HEK293 (cell line): Measurements from ENCODE around the gene CENPQ.

ENCODE experiments used
- CTCF ChIA-PET: fragments of 350-600 bp; formaldehyde crosslinking; extraction: SDS; loops from one replicate; lab custom pipeline; 2021; ENCODE audit warnings: antibody characterized with exemption; lab: Yijun Ruan, JAX
- POLR2A ChIA-PET: fragments of 300-600 bp; formaldehyde crosslinking; extraction: SDS; loops from one replicate; lab custom pipeline; 2020; ENCODE audit warnings: antibody characterized with exemption, inconsistent platforms; lab: Yijun Ruan, JAX
- H3K27ac ChIP-seq: fragments of 200-500 bp; sonication (Bioruptor generic); 2 replicates; pipeline ENCODE4 v1.5.1; 2014; ENCODE audit warnings: low read depth, low read length, control low read depth, inconsistent platforms; ENCODE audit errors: extremely low read depth
- H3K36me3 ChIP-seq, 2 experiments: fragments of 200-500 bp in 1 of 2; sonication (Bioruptor generic) in 1 of 2; 1 replicate in 1 of 2; 2 replicates in 1 of 2; pipeline ENCODE4 v1.5.1; 2014 to 2017; ENCODE audit warnings: inconsistent platforms in 2 of 2, low read length in 2 of 2; ENCODE audit not compliant: control insufficient read depth in 2 of 2, insufficient read depth in 1 of 2
- H3K4me1 ChIP-seq: fragments of 200-500 bp; sonication (Bioruptor generic); 2 replicates; pipeline ENCODE4 v1.5.1; 2014; ENCODE audit warnings: mild to moderate bottlenecking, low read length, inconsistent platforms; ENCODE audit not compliant: control insufficient read depth, insufficient read depth
- H3K4me3 ChIP-seq: 2 replicates; pipeline ENCODE4 v1.5.1; 2011; ENCODE audit warnings: low read depth, mild to moderate bottlenecking, control low read depth, low read length, moderate library complexity
- H3K9me3 ChIP-seq: fragments of 200-500 bp; sonication (Bioruptor generic); 2 replicates; pipeline ENCODE4 v1.5.1; 2014; ENCODE audit warnings: low read depth, low read length, inconsistent platforms; ENCODE audit not compliant: control insufficient read depth, insufficient read depth
- GFI1B ChIP-seq: fragments of 450-650 bp; formaldehyde crosslinking; IDR thresholded peaks from 2 replicates; pipeline ENCODE4 v1.5.1; 2016; ENCODE audit warnings: missing biosample characterization, missing genetic modification characterization
- MZF1 ChIP-seq: fragments of 450-650 bp; formaldehyde crosslinking; IDR thresholded peaks from 2 replicates; pipeline ENCODE4 v1.5.1; 2017; ENCODE audit warnings: missing biosample characterization, missing genetic modification characterization, borderline replicate concordance
- OSR2 ChIP-seq: fragments of 450-650 bp; formaldehyde crosslinking; IDR thresholded peaks from 2 replicates; pipeline ENCODE4 v1.5.1; 2016; ENCODE audit warnings: missing biosample characterization, missing genetic modification characterization
- SALL2 ChIP-seq: fragments of 450-650 bp; formaldehyde crosslinking; IDR thresholded peaks from 2 replicates; pipeline ENCODE4 v1.5.0; 2017; ENCODE audit warnings: missing biosample characterization, mild to moderate bottlenecking, missing genetic modification characterization, borderline replicate concordance
- ZNF2 ChIP-seq: fragments of 450-650 bp; formaldehyde crosslinking; IDR thresholded peaks from 2 replicates; pipeline ENCODE4 v1.5.1; 2016; ENCODE audit warnings: missing biosample characterization, missing genetic modification characterization
- ZNF335 ChIP-seq: fragments of 450-650 bp; formaldehyde crosslinking; conservative IDR thresholded peaks from 2 replicates; pipeline ENCODE4 v1.5.1; 2016; ENCODE audit warnings: missing biosample characterization, missing genetic modification characterization
- ZNF394 ChIP-seq: fragments of 450-650 bp; formaldehyde crosslinking; IDR thresholded peaks from 2 replicates; pipeline ENCODE4 v1.5.1; 2016; ENCODE audit warnings: missing biosample characterization, missing genetic modification characterization, mild to moderate bottlenecking, moderate library complexity, borderline replicate concordance
- ZNF423 ChIP-seq: fragments of 450-650 bp; formaldehyde crosslinking; IDR thresholded peaks from 2 replicates; pipeline ENCODE4 v1.5.1; 2016; ENCODE audit warnings: missing biosample characterization, missing genetic modification characterization
- ZNF449 ChIP-seq: fragments of 450-650 bp; formaldehyde crosslinking; IDR thresholded peaks from 2 replicates; pipeline ENCODE4 v1.5.1; 2017; ENCODE audit warnings: missing biosample characterization, mild to moderate bottlenecking, missing genetic modification characterization, moderate library complexity
- ZNF488 ChIP-seq: fragments of 450-650 bp; formaldehyde crosslinking; IDR thresholded peaks from 2 replicates; pipeline ENCODE4 v1.5.1; 2016; ENCODE audit warnings: missing biosample characterization, missing genetic modification characterization
- ZNF518A ChIP-seq: fragments of 450-650 bp; formaldehyde crosslinking; conservative IDR thresholded peaks from 2 replicates; pipeline ENCODE4 v1.5.1; 2016; ENCODE audit warnings: low read depth, missing biosample characterization, missing genetic modification characterization
- ZNF777 ChIP-seq: fragments of 450-650 bp; formaldehyde crosslinking; IDR thresholded peaks from 2 replicates; pipeline ENCODE4 v1.5.1; 2017; ENCODE audit warnings: missing biosample characterization, missing genetic modification characterization, borderline replicate concordance
- ZNF843 ChIP-seq: fragments of 450-650 bp; formaldehyde crosslinking; IDR thresholded peaks from 2 replicates; pipeline ENCODE4 v1.5.1; 2016; ENCODE audit warnings: missing biosample characterization, missing genetic modification characterization
- ZSCAN18 ChIP-seq: fragments of 450-650 bp; formaldehyde crosslinking; IDR thresholded peaks from 2 replicates; pipeline ENCODE4 v1.5.1; 2016; ENCODE audit warnings: missing biosample characterization, missing genetic modification characterization
- TF ChIP-seq, protein P1 (sequence below): sonication (generic); formaldehyde crosslinking; IDR thresholded peaks from 2 replicates; pipeline ENCODE4 v1.8.1; 2022; ENCODE audit warnings: mild to moderate bottlenecking, moderate library complexity, missing genetic modification reagents

Gene CENPQ

DNA sequence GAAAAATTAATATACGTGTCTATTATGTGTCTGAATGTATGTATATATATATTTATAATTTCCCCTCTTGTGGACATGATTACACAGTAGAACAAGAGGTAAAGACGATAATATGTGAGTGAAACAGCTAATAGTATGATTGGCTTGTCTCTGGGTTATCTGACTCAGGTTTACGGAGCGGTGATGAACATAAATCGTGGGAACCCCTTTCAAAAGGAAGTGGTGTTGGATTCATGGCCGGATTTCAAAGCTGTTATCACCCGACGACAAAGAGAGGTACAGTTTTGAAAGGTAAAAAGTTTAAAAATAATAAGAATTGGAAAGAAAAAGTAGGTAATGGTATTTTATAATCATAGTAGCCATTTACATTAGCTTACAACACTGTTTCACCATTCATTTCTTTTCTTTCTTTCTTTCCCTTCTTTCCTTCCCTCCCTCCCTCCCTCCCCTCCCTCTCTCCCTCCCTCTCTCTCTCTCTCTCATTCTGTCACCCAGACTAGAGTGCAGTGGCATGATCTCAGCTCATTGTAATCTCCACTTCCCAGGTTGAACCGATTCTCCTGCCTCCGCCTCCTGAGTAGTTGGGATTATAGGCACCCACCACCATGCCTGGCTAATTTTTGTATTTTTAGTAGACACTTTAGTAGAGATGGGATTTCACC is 52.4 kb downstream of the CENPQ start:
- TF ChIP-seq ZNF335 (tag by site-specific recombination), result 0 out of 2 replicates have a peak, but pooled peaks have one; percentile 31
- TF ChIP-seq, protein P1, sequence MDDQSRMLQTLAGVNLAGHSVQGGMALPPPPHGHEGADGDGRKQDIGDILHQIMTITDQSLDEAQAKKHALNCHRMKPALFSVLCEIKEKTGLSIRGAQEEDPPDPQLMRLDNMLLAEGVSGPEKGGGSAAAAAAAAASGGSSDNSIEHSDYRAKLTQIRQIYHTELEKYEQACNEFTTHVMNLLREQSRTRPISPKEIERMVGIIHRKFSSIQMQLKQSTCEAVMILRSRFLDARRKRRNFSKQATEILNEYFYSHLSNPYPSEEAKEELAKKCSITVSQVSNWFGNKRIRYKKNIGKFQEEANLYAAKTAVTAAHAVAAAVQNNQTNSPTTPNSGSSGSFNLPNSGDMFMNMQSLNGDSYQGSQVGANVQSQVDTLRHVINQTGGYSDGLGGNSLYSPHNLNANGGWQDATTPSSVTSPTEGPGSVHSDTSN (CRISPR knock-in tag), result no peak
- ChIA-PET POLR2A (interaction anchor here (0.6 kb wide), 1 partner anchor 18 kb away, joined by 3 read pairs; no protein-coding TSS in a partner anchor), CTCF (interaction anchor here (0.8 to 4.9 kb wide), 3 partner anchors 16 to 123 kb away, joined by 3 to 31 read pairs (median 3); no protein-coding TSS in a partner anchor)
- Histone ChIP-seq H3K9me3 (no peaks in the 10 kb centered on the region), H3K4me1 (no peaks in the 10 kb centered on the region), H3K36me3 (no peaks in the 10 kb centered on the region), H3K27ac (no peak overlapping the region), H3K4me3 (no peak overlapping the region)

DNA sequence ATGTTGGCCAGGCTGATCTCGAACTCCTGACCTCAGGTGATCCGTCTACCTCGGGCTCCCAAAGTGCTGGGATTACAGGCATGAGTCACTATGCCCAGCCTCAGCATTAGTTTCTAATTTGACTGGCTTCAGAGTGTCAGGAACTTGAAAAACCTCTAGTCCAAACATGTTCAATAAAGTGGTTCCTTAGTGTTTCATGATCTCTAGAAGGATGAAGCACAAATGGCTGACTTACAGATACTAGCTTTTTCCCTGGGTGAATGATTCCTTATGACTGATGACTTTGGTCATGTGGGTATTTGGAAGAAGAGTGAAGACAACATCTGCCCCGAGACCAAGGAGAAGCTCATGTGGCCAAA is 53.0 kb downstream of the CENPQ start:
- CTCF ChIA-PET, result interaction anchor here (0.6 to 4.9 kb wide), 4 partner anchors 15 to 122 kb away, joined by 3 to 31 read pairs (median 4); no protein-coding TSS in a partner anchor

GRCh38 chr6:49517919-49518318 is 54.7 kb downstream of the CENPQ start:
- H3K27ac ChIP-seq, result no peak overlapping the region
- ChIA-PET POLR2A (no interaction called here), CTCF (interaction anchor here (1.5 to 4.9 kb wide), 2 partner anchors 13 to 89 kb away, joined by 8 to 31 read pairs; no protein-coding TSS in a partner anchor)
- no peaks in the 10 kb centered on the region for H3K9me3 ChIP-seq
- H3K36me3 ChIP-seq, result no peaks in the 10 kb centered on the region
- no peaks in the 10 kb centered on the region for H3K4me1 ChIP-seq
- no peak overlapping the region for H3K4me3 ChIP-seq
- TF ChIP-seq MZF1 (tag by site-specific recombination) (no peak), OSR2 (tag by site-specific recombination) (no peak), ZNF394 (tag by site-specific recombination) (no peak), ZNF843 (tag by site-specific recombination) (no peak), ZNF518A (tag by site-specific recombination) (no peak)

More for the DNA sequence above, 53.0 kb downstream of the CENPQ start:
- TF ChIP-seq ZNF335 (tag by site-specific recombination) (peak; percentile 4; the same call in 1 of the 2 replicates), ZNF423 (tag by site-specific recombination) (no peak)
- TF ChIP-seq, all 188 proteins: peak for 1
- Histone ChIP-seq H3K27ac (no peak overlapping the region), H3K36me3 (no peaks in the 10 kb centered on the region), H3K9me3 (no peaks in the 10 kb centered on the region), H3K4me1 (no peaks in the 10 kb centered on the region), H3K4me3 (no peak overlapping the region)
- POLR2A ChIA-PET, result interaction anchor here (0.6 to 0.7 kb wide), 2 partner anchors 19 to 34 kb away, joined by 3 read pairs; partner anchors contain the start of gene C6orf141

DNA sequence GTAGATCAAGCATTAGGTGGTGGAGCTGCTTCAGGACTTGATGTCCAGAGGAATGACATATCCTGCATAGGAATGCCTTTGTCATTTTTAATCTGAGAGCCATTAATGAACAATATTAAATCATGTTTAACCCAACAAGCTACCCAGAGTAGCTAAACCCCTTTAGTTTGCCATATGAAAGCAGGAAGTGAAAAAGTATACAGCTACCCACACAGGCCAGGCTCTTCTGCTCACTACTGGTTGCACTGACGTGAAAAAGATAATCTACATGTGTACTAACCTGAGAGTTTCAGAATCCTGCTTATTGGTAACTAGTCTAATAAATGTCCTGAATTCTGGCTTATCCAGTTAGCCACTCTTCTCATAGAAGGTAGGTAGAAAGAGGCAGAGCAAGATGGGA is 56.5 kb downstream of the CENPQ start:
- no peaks in the 10 kb centered on the region for H3K36me3 ChIP-seq
- H3K4me1 ChIP-seq, result no peaks in the 10 kb centered on the region
- ChIA-PET POLR2A (no interaction called here), CTCF (interaction anchor here (0.6 to 4.9 kb wide), 6 partner anchors 12 to 1137 kb away, joined by 3 to 31 read pairs (median 3); no protein-coding TSS in a partner anchor)
- H3K9me3 ChIP-seq, result no peaks in the 10 kb centered on the region
- H3K4me3 ChIP-seq, result no peak overlapping the region
- no peak overlapping the region for H3K27ac ChIP-seq
- TF ChIP-seq SALL2 (tag by site-specific recombination), result no peak
- no peak for TF ChIP-seq ZNF2 (tag by site-specific recombination)
- no peak for TF ChIP-seq ZNF488 (tag by site-specific recombination)
- no peak for TF ChIP-seq GFI1B (tag by site-specific recombination)
- TF ChIP-seq ZNF777 (tag by site-specific recombination), result no peak
- no peak for TF ChIP-seq ZNF335 (tag by site-specific recombination)
- TF ChIP-seq ZNF449 (tag by site-specific recombination), result no peak
- no peak for TF ChIP-seq ZSCAN18
